B cell (primary cell): ENCODE results near the gene MKRN2OS. TPM values are rescaled to one million over a fixed set of nuclear protein-coding genes. Genes with fewer than 3 reads are reported as not detected.

Experiments
- ATAC-seq: fragments of 200-7000 bp; cut with Tn5 transposase; one replicate; pipeline ENCODE4 v1.10.0; 2021; ENCODE audit warnings: low read depth, mild to moderate bottlenecking, moderate number of reproducible peaks, moderate library complexity
- CTCF ChIA-PET: fragments of 350-600 bp; sonication (Branson Sonifier 250); formaldehyde crosslinking; loops from one replicate; lab custom pipeline; 2021; ENCODE audit warnings: antibody characterized with exemption, inconsistent platforms; lab: Charles Lee
- POLR2A ChIA-PET: fragments of 350-600 bp; sonication (Branson Sonifier 250); formaldehyde crosslinking; loops from one replicate; lab custom pipeline; 2021; ENCODE audit warnings: antibody characterized with exemption; lab: Charles Lee
- DNase-seq: peaks from one replicate; pipeline ENCODE4 v3.0.0; 2013
- H2AFZ ChIP-seq: 2 replicates; pipeline ENCODE4 v1.6.1; 2012; ENCODE audit warnings: mild to moderate bottlenecking, low read depth, low read length; ENCODE audit not compliant: insufficient read depth, poor library complexity, severe bottlenecking
- H3K27ac ChIP-seq, 2 donors: 1 replicate in 1 of 2; 2 replicates in 1 of 2; pipeline ENCODE4 v1.5.1; 2012 to 2013; ENCODE audit warnings: low read length in 2 of 2, mild to moderate bottlenecking in 2 of 2, moderate library complexity in 1 of 2
- H3K27me3 ChIP-seq, 4 experiments: fragments of 200-600 bp in 1 of 4; sonication (generic) in 1 of 4; replicated peaks in 1 of 4; 1 replicate in 2 of 4; 2 replicates in 2 of 4; pipeline versions ENCODE4 v1.6.1 to v1.7.0; 2013 to 2016; ENCODE audit warnings: low read length in 3 of 4, mild to moderate bottlenecking in 2 of 4, mixed read lengths in 1 of 4, moderate library complexity in 1 of 4; ENCODE audit not compliant: insufficient read depth in 4 of 4, control insufficient read depth in 3 of 4; ENCODE audit errors: control extremely low read depth in 1 of 4
- H3K36me3 ChIP-seq, 2 experiments: replicated peaks in 1 of 2; 1 replicate in 1 of 2; 2 replicates in 1 of 2; pipeline versions ENCODE4 v1.6.1 to v1.7.1; 2013; ENCODE audit warnings: low read length in 1 of 2; ENCODE audit not compliant: insufficient read depth in 2 of 2, control insufficient read depth in 1 of 2; ENCODE audit errors: control extremely low read depth in 1 of 2, extremely low read depth in 1 of 2
- H3K4me1 ChIP-seq, 2 donors: fragments of 200-600 bp in 1 of 2; sonication (generic) in 1 of 2; 1 replicate in 1 of 2; 2 replicates in 1 of 2; pipeline versions ENCODE4 v1.5.1 to v1.6.1; 2013 to 2017; ENCODE audit warnings: low read length in 2 of 2; ENCODE audit not compliant: control insufficient read depth in 2 of 2, insufficient read depth in 2 of 2
- H3K4me2 ChIP-seq: replicated peaks from 2 replicates; pipeline ENCODE3; 2012; ENCODE audit warnings: mild to moderate bottlenecking, low read depth, low read length; ENCODE audit not compliant: poor library complexity, severe bottlenecking
- H3K4me3 ChIP-seq, 5 experiments: fragments of 200-600 bp in 1 of 5; sonication (generic) in 1 of 5; 1 replicate in 3 of 5; 2 replicates in 2 of 5; pipeline versions ENCODE4 v1.5.1 to v1.7.0; 2011 to 2016; ENCODE audit warnings: low read length in 4 of 5, mild to moderate bottlenecking in 4 of 5, low read depth in 2 of 5, control low read depth in 1 of 5, moderate library complexity in 1 of 5; ENCODE audit not compliant: insufficient read depth in 1 of 5; ENCODE audit errors: control extremely low read depth in 1 of 5, extremely low read depth in 1 of 5
- H3K79me2 ChIP-seq: fragments of 200-600 bp; sonication (generic); one replicate; pipeline ENCODE4 v1.6.0; 2016; ENCODE audit warnings: low read length; ENCODE audit not compliant: control insufficient read depth, insufficient read depth
- H3K9ac ChIP-seq: fragments of 200-600 bp; sonication (generic); 2 replicates; pipeline ENCODE4 v1.6.1; 2017; ENCODE audit warnings: mild to moderate bottlenecking, low read length, moderate library complexity
- H3K9me3 ChIP-seq, 3 donors: one replicate each; pipeline versions ENCODE4 v1.6.1 to v1.7.1; 2013; ENCODE audit warnings: low read length in 2 of 3; ENCODE audit not compliant: control insufficient read depth in 2 of 3, insufficient read depth in 1 of 3; ENCODE audit errors: control extremely low read depth in 1 of 3
- H4K20me1 ChIP-seq: 2 replicates; pipeline ENCODE4 v1.6.0; 2012; ENCODE audit warnings: mild to moderate bottlenecking, low read length; ENCODE audit not compliant: insufficient read depth, control insufficient read depth, poor library complexity, severe bottlenecking
- H3K27ac Mint-ChIP-seq: one replicate; pipeline ENCODE4 v1.8.0; 2021; ENCODE audit warnings: mixed read lengths
- H3K27me3 Mint-ChIP-seq: one replicate; pipeline ENCODE4 v1.8.0; 2021; ENCODE audit warnings: mixed read lengths
- H3K4me1 Mint-ChIP-seq: one replicate; pipeline ENCODE4 v1.8.0; 2021; ENCODE audit warnings: mixed read lengths
- H3K4me3 Mint-ChIP-seq: one replicate; pipeline ENCODE4 v1.8.0; 2021; ENCODE audit warnings: mixed read lengths
- H3K9me3 Mint-ChIP-seq: one replicate; pipeline ENCODE4 v1.8.0; 2022; ENCODE audit warnings: mixed read lengths; ENCODE audit not compliant: insufficient read depth
- CTCF ChIP-seq: fragments of 200-600 bp; IDR thresholded peaks from one replicate; pipeline ENCODE4 v1.8.0; 2022; ENCODE audit warnings: antibody characterized with exemption, mild to moderate bottlenecking
- EZH2 ChIP-seq: IDR thresholded peaks from 2 replicates; pipeline ENCODE4 v1.6.1; 2012; ENCODE audit warnings: borderline replicate concordance, low read depth, mild to moderate bottlenecking, moderate library complexity, low read length; ENCODE audit not compliant: insufficient read depth, poor library complexity, severe bottlenecking
- WGBS: methylation state at CpG from one replicate; pipeline ENCODE4 v1.1.5; 2013; ENCODE audit warnings: missing lambda C conversion rate; ENCODE audit not compliant: insufficient coverage; 5-methylcytosine and 5-hydroxymethylcytosine counted together
- intact Hi-C: fragments of 100-400 bp; cut with micrococcal nuclease; formaldehyde crosslinking; loops from one replicate; pipeline ENCODE4 v1.10.0; 2022
- polyA plus RNA-seq: library from polyadenylated mRNA; depleted of rRNA; stranded (reverse); fragments of >200 nt; gene quantifications from 2 replicates; pipeline ENCODE4 v1.2.3, GENCODE V29; 2012
- total RNA-seq, 2 donors: library from RNA; stranded (reverse); fragments of 120-200 nt in 1 of 2; gene quantifications; 1 replicate in 1 of 2; 2 replicates in 1 of 2; pipeline versions ENCODE4 v1.2.3 to v1.2.4, GENCODE V29; 2013 to 2022

The MKRN2OS gene
- total and polyA plus RNA-seq, 2 donors (not counting 1 experiment from before 2014, with no cell fraction given): not detected

GRCh38 chr3:12577379-12577778 lies 32.1 kb upstream of the MKRN2OS start:
- H3K9ac ChIP-seq: no peak overlapping the region

GRCh38 chr3:12574661-12575060 lies 29.4 kb upstream of the MKRN2OS start:
- H3K27me3 ChIP-seq: no peaks in the 10 kb centered on the region
- no peak for DNase-seq
- no peak overlapping the region for H3K27ac Mint-ChIP-seq
- H3K9me3 Mint-ChIP-seq: peaks cover 3% of the 10 kb centered on the region
- ChIA-PET POLR2A (no interaction called here), CTCF (interaction anchor here (0.6 kb wide), 1 partner anchor 14 kb away, joined by 3 read pairs; no protein-coding TSS in a partner anchor)
- H3K79me2 ChIP-seq: no peaks in the 10 kb centered on the region
- H3K4me1 Mint-ChIP-seq: peaks cover 5% of the 10 kb centered on the region
- H4K20me1 ChIP-seq: no peaks in the 10 kb centered on the region
- H3K9ac ChIP-seq: no peak overlapping the region
- H3K9me3 ChIP-seq: peaks cover 0 to 3% (median 0%) of the 10 kb centered on the region in 3 donors
- H3K4me2 ChIP-seq: no peak overlapping the region
- H3K27ac ChIP-seq: no peak overlapping the region
- peaks cover 3 to 6% of the 10 kb centered on the region in 2 donors for H3K4me1 ChIP-seq
- H3K4me3 ChIP-seq: no peak overlapping the region
- H2AFZ ChIP-seq: no peak overlapping the region
- ATAC-seq: no peak
- H3K4me3 Mint-ChIP-seq: no peak overlapping the region
- TF ChIP-seq EZH2 (no peak), CTCF (no peak)
- no peaks in the 10 kb centered on the region for H3K27me3 Mint-ChIP-seq
- intact Hi-C loops: no loop called here
- H3K36me3 ChIP-seq: peaks cover 30 to 84% of the 10 kb centered on the region in 2 experiments
- 85% methylated on average over 7 of the region's 7 CpGs for WGBS

More at GRCh38 chr3:12577379-12577778, 32.1 kb upstream of the MKRN2OS start:
- H3K27ac ChIP-seq: no peak overlapping the region
- H3K79me2 ChIP-seq: no peaks in the 10 kb centered on the region
- intact Hi-C loops: no loop called here
- 100% methylated on average over 1 of the region's 5 CpGs for WGBS
- Mint-ChIP-seq H3K27me3 (no peaks in the 10 kb centered on the region), H3K4me3 (no peak overlapping the region), H3K27ac (no peak overlapping the region), H3K4me1 (peaks cover 5% of the 10 kb centered on the region), H3K9me3 (peaks cover 3% of the 10 kb centered on the region)
- peaks cover 0 to 3% (median 0%) of the 10 kb centered on the region in 3 donors for H3K9me3 ChIP-seq
- H3K4me1 ChIP-seq: peaks cover 3 to 6% of the 10 kb centered on the region in 2 donors
- peaks cover 28 to 79% of the 10 kb centered on the region in 2 experiments for H3K36me3 ChIP-seq
- H3K4me2 ChIP-seq: no peak overlapping the region
- no peak overlapping the region for H3K4me3 ChIP-seq
- H4K20me1 ChIP-seq: no peaks in the 10 kb centered on the region
- H3K27me3 ChIP-seq: no peaks in the 10 kb centered on the region
- CTCF ChIA-PET: no interaction called here
- TF ChIP-seq CTCF: no peak
- no peak for TF ChIP-seq EZH2
- ATAC-seq: no peak
- no peak overlapping the region for H2AFZ ChIP-seq
- POLR2A ChIA-PET: no interaction called here
- DNase-seq: no peak
